ENCODE data around the gene HECTD2.

DNA sequence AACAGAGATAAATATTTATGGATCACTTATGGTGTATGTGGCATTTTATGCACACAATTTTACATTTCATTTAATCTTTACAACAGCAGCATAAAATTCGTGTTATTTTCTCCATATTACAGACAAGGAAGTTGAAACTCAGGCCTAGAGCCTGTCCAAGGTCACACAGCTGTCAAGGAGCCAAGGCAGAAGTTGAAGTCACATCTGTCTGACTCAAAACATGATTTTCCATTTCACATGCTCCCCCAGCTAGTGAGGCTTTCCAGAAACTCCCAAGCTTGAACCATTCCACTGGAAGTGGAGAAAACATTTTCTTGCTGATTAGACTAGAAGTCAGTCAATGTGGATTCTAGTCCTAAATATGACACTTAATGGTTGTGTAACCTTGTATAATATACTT is 110.5 kb downstream of the HECTD2 start:
- TF ChIP-seq, protein P1, sequence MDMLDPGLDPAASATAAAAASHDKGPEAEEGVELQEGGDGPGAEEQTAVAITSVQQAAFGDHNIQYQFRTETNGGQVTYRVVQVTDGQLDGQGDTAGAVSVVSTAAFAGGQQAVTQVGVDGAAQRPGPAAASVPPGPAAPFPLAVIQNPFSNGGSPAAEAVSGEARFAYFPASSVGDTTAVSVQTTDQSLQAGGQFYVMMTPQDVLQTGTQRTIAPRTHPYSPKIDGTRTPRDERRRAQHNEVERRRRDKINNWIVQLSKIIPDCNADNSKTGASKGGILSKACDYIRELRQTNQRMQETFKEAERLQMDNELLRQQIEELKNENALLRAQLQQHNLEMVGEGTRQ (IDR thresholded peaks at IDR 0.05; ENCODE audit: low read length) = no peak
- TF ChIP-seq JUND (IDR thresholded peaks at IDR 0.05; ENCODE audit: low read length) (no peak), RAD21 (IDR thresholded peaks at IDR 0.05 in 1 of 2, conservative IDR thresholded peaks at IDR 0.05 in 1 of 2; ENCODE audit: low read depth in 2 of 2, low read length in 2 of 2) (no peak), SP4 (IDR thresholded peaks at IDR 0.05; ENCODE audit: low read length) (no peak), POLR2A (IDR thresholded peaks at IDR 0.05; ENCODE audit: control extremely low read depth in 1 of 2, low read depth in 2 of 2, low read length in 2 of 2) (no peak), CTCF (IDR thresholded peaks at IDR 0.05; ENCODE audit: control extremely low read depth in 1 of 3, insufficient read depth in 1 of 3, low read depth in 1 of 3, low read length in 3 of 3) (no peak), NRF1 (IDR thresholded peaks at IDR 0.05; ENCODE audit: low read depth, low read length) (no peak), POLR2AphosphoS5 (IDR thresholded peaks at IDR 0.05; ENCODE audit: low read depth, low read length) (no peak)
- TF ChIP-seq, protein P2, sequence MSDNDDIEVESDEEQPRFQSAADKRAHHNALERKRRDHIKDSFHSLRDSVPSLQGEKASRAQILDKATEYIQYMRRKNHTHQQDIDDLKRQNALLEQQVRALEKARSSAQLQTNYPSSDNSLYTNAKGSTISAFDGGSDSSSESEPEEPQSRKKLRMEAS (IDR thresholded peaks at IDR 0.05) = no peak

All from H1 (cell line).